Esophagus muscularis mucosa (tissue), 4 donors: ENCODE results near the gene PMFBP1. TPM values are rescaled to one million over a fixed set of nuclear protein-coding genes. Genes with fewer than 3 reads are reported as not detected.

Experiments
- DNase-seq: peaks from one replicate; pipeline ENCODE4 v3.0.0-alpha.2; 2017; ENCODE audit errors: extremely low spot score
- H3K27ac ChIP-seq, 4 donors: fragments of 200-600 bp; sonication (generic); replicated peaks in 1 of 4; 1 replicate in 3 of 4; 2 replicates in 1 of 4; pipeline ENCODE4 v1.5.1; 2016 to 2019; ENCODE audit warnings: mild to moderate bottlenecking in 1 of 4
- H3K27me3 ChIP-seq, 4 donors: fragments of 200-600 bp; sonication (generic); one replicate each; pipeline versions ENCODE4 v1.5.1 to v1.6.0; 2016 to 2019
- H3K36me3 ChIP-seq, 4 donors: fragments of 200-600 bp; sonication (generic); one replicate each; pipeline ENCODE4 v1.5.1; 2016 to 2019
- H3K4me1 ChIP-seq, 4 donors: fragments of 200-600 bp; sonication (generic); one replicate each; pipeline ENCODE4 v1.5.1; 2016 to 2019
- H3K4me3 ChIP-seq, 4 donors: fragments of 200-600 bp; sonication (generic); 1 replicate in 2 of 4; 2 replicates in 2 of 4; pipeline ENCODE4 v1.5.1; 2016 to 2019; ENCODE audit warnings: mild to moderate bottlenecking in 4 of 4, moderate library complexity in 1 of 4
- H3K9me3 ChIP-seq, 4 donors: fragments of 200-600 bp; sonication (generic); 1 replicate in 3 of 4; 2 replicates in 1 of 4; pipeline ENCODE4 v1.5.1; 2016 to 2019
- EP300 ChIP-seq: sonication (generic); formaldehyde crosslinking; IDR thresholded peaks from one replicate; pipeline ENCODE4 v1.6.1; 2017; ENCODE audit warnings: antibody characterized with exemption
- POLR2A ChIP-seq: fragments of 450-650 bp; IDR thresholded peaks from one replicate; pipeline ENCODE4 v1.6.1; 2017; ENCODE audit warnings: antibody characterized with exemption, moderate library complexity, mild to moderate bottlenecking, low read depth
- POLR2AphosphoS5 ChIP-seq, 2 donors: sonication (generic); formaldehyde crosslinking; IDR thresholded peaks; one replicate each; pipeline ENCODE4 v1.6.1; 2017; ENCODE audit warnings: antibody characterized with exemption in 2 of 2
- WGBS: methylation state at CpG from one replicate; pipeline ENCODE4 v1.1.5; 2018; 5-methylcytosine and 5-hydroxymethylcytosine counted together
- intact Hi-C: fragments of 100-400 bp; cut with DNase I; formaldehyde crosslinking; loops from one replicate; pipeline ENCODE4 v1.15.1; 2023
- total RNA-seq, 4 donors: library from RNA; depleted of rRNA; stranded (reverse); fragments of >200 nt; gene quantifications; one replicate each; pipeline versions ENCODE4 v1.1.0 to v1.2.1, GENCODE V29; 2016
- TF ChIP-seq, protein P1 (sequence below), 3 experiments: fragments of 200-600 bp in 2 of 3; fragments of 450-650 bp in 1 of 3; sonication (generic) in 2 of 3; IDR thresholded peaks; one replicate each; pipeline ENCODE4 v1.5.1; 2017 to 2019; ENCODE audit warnings: antibody characterized with exemption in 3 of 3, mild to moderate bottlenecking in 2 of 3, moderate library complexity in 1 of 3

PMFBP1 gene
- total RNA-seq, 4 donors from 2014 or later = 0.50 TPM; not detected in 3

DNA sequence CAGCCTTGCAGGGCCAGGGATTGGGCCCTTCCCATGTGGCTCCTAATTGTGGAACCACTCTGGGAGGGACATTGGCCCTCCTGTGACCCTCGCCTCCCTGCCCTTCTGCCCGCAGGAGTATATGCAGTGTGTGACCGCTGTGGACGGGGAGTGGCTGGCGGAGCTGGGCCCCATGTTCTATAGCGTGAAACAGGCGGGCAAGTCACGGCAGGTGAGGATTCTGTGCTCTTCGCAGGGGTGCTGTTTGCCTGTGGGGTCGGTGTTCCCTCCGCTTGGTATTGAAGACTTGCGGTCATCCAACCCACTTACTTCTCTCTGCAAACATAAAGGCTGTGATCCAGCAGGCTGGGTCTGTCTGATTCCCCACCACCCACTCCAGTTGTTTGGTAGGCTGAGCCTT is 62.7 kb downstream of the PMFBP1 start:
- DNase-seq = no peak
- no peaks in the 10 kb centered on the region for H3K9me3 ChIP-seq
- TF ChIP-seq, protein P1, sequence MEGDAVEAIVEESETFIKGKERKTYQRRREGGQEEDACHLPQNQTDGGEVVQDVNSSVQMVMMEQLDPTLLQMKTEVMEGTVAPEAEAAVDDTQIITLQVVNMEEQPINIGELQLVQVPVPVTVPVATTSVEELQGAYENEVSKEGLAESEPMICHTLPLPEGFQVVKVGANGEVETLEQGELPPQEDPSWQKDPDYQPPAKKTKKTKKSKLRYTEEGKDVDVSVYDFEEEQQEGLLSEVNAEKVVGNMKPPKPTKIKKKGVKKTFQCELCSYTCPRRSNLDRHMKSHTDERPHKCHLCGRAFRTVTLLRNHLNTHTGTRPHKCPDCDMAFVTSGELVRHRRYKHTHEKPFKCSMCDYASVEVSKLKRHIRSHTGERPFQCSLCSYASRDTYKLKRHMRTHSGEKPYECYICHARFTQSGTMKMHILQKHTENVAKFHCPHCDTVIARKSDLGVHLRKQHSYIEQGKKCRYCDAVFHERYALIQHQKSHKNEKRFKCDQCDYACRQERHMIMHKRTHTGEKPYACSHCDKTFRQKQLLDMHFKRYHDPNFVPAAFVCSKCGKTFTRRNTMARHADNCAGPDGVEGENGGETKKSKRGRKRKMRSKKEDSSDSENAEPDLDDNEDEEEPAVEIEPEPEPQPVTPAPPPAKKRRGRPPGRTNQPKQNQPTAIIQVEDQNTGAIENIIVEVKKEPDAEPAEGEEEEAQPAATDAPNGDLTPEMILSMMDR (IDR thresholded peaks at IDR 0.05) = no peak
- no peak for TF ChIP-seq EP300
- TF ChIP-seq POLR2A = no peak
- no peak for TF ChIP-seq POLR2AphosphoS5 (IDR thresholded peaks at IDR 0.05)
- no peak overlapping the region for H3K27ac ChIP-seq
- H3K4me3 ChIP-seq = no peak overlapping the region
- H3K4me1 ChIP-seq = no peaks in the 10 kb centered on the region
- peaks cover 87 to 96% (median 92%) of the 10 kb centered on the region in 4 donors for H3K36me3 ChIP-seq
- 93% methylated on average over 12 of the region's 12 CpGs for WGBS
- H3K27me3 ChIP-seq = no peaks in the 10 kb centered on the region
- intact Hi-C loops = no loop called here

DNA sequence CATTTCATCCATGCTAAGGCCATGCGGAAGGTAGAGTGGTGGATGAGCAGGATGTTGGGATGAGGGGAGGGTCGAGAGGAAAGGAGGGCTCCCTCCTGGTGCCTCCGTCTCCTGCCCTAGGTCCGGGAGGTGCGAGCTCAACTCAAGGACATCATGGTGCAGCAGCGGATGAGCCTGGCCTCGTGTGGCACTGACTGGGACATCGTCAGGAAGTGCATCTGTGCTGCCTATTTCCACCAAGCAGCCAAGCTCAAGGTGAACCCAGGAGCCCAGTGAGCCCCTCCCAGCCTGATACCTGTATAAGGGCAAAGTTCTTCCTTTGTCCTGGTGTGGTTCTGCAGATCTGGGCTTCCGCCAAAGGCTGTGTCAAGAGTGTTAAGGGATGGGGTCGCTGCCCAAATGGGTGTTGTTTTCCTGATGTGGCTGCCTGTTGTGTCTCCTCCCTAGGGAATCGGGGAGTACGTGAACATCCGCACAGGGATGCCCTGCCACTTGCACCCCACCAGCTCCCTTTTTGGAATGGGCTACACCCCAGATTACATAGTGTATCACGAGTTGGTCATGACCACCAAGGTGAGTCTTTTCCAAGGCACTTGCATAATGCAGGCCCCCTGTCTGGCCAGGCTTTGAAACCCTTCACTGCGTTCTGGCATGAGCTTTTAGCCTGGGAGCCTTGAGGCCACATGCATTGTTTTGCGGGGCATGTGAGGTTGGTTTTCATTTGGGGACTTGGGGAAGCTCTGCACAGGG is 63.4 kb downstream of the PMFBP1 start:
- intact Hi-C loops = no loop called here
- TF ChIP-seq POLR2AphosphoS5 (IDR thresholded peaks at IDR 0.05) = no peak
- no peak for TF ChIP-seq EP300
- TF ChIP-seq, protein P1 (IDR thresholded peaks at IDR 0.05) = no peak
- no peak for TF ChIP-seq POLR2A
- WGBS = 91% methylated on average over 14 of the region's 16 CpGs
- DNase-seq = no peak
- Histone ChIP-seq H3K4me1 (no peaks in the 10 kb centered on the region), H3K27me3 (no peaks in the 10 kb centered on the region), H3K4me3 (no peak overlapping the region), H3K36me3 (peaks cover 95 to 100% (median 98%) of the 10 kb centered on the region in 4 donors), H3K9me3 (no peaks in the 10 kb centered on the region), H3K27ac (no peak overlapping the region)

DNA sequence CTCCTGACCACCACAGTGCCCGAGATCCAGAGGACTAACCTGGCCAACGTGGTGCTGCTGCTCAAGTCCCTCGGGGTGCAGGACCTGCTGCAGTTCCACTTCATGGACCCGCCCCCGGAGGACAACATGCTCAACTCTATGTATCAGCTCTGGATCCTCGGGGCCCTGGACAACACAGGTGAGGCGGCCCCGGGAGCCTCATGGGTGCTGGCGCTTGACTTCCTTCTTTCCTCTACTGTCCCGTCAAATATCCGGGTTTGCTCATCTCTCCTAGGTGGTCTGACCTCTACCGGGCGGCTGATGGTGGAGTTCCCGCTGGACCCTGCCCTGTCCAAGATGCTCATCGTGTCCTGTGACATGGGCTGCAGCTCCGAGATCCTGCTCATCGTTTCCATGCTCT is 64.6 kb downstream of the PMFBP1 start:
- Histone ChIP-seq H3K27me3 (no peaks in the 10 kb centered on the region), H3K4me1 (no peaks in the 10 kb centered on the region), H3K9me3 (no peaks in the 10 kb centered on the region), H3K27ac (no peak overlapping the region), H3K36me3 (peaks cover 100% of the 10 kb centered on the region in 4 donors), H3K4me3 (no peak overlapping the region)
- intact Hi-C loops = no loop called here
- TF ChIP-seq EP300 (no peak), POLR2AphosphoS5 (IDR thresholded peaks at IDR 0.05) (no peak), POLR2A (no peak)
- TF ChIP-seq, protein P1 (IDR thresholded peaks at IDR 0.05) = no peak
- DNase-seq = no peak
- WGBS = 90% methylated on average over 17 of the region's 17 CpGs

DNA sequence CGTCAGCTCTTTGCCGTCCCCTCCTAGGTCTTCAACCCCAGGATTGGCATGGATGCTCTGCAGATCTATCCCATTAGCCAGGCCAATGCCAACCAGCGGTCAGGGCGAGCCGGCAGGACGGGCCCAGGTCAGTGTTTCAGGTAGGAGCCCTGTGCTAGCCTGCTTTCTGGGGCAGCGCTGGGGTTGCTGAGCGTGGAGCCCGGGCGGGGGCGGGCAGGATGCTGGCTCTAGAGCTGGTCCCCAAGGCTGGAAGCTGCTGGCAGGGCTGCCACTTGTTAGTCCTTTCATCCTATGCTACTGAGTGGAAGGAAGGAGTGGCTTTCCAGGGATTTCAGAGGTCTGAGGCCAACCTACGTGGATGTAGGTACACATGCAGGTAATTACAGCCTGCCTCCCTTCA is 66.0 kb downstream of the PMFBP1 start:
- Histone ChIP-seq H3K4me3 (no peak overlapping the region), H3K27ac (no peak overlapping the region), H3K27me3 (no peaks in the 10 kb centered on the region), H3K4me1 (no peaks in the 10 kb centered on the region), H3K9me3 (no peaks in the 10 kb centered on the region), H3K36me3 (peaks cover 100% of the 10 kb centered on the region in 4 donors)
- DNase-seq = no peak
- intact Hi-C loops = no loop called here
- 96% methylated on average over 10 of the region's 12 CpGs for WGBS
- TF ChIP-seq POLR2A = no peak

DNA sequence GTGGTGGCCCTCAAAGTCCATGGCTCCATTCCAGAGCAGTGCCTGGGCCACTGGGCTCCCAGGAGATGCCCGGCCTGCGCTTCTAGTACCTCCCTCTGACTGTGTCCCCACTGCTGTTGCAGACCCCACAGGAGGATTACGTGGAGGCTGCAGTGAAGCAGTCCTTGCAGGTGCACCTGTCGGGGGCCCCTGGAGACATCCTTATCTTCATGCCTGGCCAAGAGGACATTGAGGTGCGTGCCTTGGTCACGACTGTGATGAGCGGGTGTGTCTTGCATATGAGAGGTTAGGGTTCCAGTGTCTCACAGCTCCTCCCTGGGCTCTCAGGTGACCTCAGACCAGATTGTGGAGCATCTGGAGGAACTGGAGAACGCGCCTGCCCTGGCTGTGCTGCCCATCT is 67.0 kb downstream of the PMFBP1 start:
- no peaks in the 10 kb centered on the region for H3K4me1 ChIP-seq
- no peak overlapping the region for H3K4me3 ChIP-seq
- H3K27me3 ChIP-seq = no peaks in the 10 kb centered on the region
- intact Hi-C loops = no loop called here
- DNase-seq = no peak
- H3K9me3 ChIP-seq = no peaks in the 10 kb centered on the region
- peaks cover 100% of the 10 kb centered on the region in 4 donors for H3K36me3 ChIP-seq
- 95% methylated on average over 4 of the region's 9 CpGs for WGBS
- TF ChIP-seq EP300 (no peak), POLR2A (no peak), POLR2AphosphoS5 (IDR thresholded peaks at IDR 0.05) (no peak)
- TF ChIP-seq, protein P1 (IDR thresholded peaks at IDR 0.05) = no peak
- no peak overlapping the region for H3K27ac ChIP-seq
